Activated T-cell treated with anti-CD3 and anti-CD28 coated beads, Interleukin-2, amount 50 U/mL, for 24 hours (primary cell): ENCODE results near the gene EVA1A.

Experiments used
- DNase-seq: peaks from one replicate; pipeline ENCODE4 v3.0.0-alpha.2; 2020
- H3K27ac Mint-ChIP-seq: 2 replicates; pipeline ENCODE4 v1.8.0; 2020; ENCODE audit warnings: mild to moderate bottlenecking, mixed read lengths
- H3K27me3 Mint-ChIP-seq: 2 replicates; pipeline ENCODE4 v1.8.0; 2020; ENCODE audit warnings: mixed read lengths
- H3K36me3 Mint-ChIP-seq: 2 replicates; pipeline ENCODE4 v1.8.0; 2020; ENCODE audit warnings: low read depth, mixed read lengths
- H3K4me1 Mint-ChIP-seq: 2 replicates; pipeline ENCODE4 v1.8.0; 2020; ENCODE audit warnings: low read depth, mixed read lengths
- H3K4me3 Mint-ChIP-seq: 2 replicates; pipeline ENCODE4 v1.8.0; 2020; ENCODE audit warnings: mild to moderate bottlenecking, moderate library complexity, mixed read lengths
- H3K9me3 Mint-ChIP-seq: 2 replicates; pipeline ENCODE4 v1.8.0; 2020; ENCODE audit warnings: mixed read lengths

EVA1A gene

GRCh38 chr2:75459565-75460310, 101.0 kb downstream of the EVA1A start:
- no peaks in the 10 kb centered on the region for H3K4me1 Mint-ChIP-seq
- no peak for DNase-seq
- no peak overlapping the region for H3K4me3 Mint-ChIP-seq
- no peak overlapping the region for H3K27ac Mint-ChIP-seq
- peaks cover 25% of the 10 kb centered on the region for H3K27me3 Mint-ChIP-seq
- H3K36me3 Mint-ChIP-seq: no peaks in the 10 kb centered on the region
- H3K9me3 Mint-ChIP-seq: no peaks in the 10 kb centered on the region

- Mint-ChIP-seq H3K36me3 (no peaks in the 10 kb centered on the region), H3K4me3 (no peak overlapping the region), H3K27me3 (peaks cover 14% of the 10 kb centered on the region), H3K4me1 (no peaks in the 10 kb centered on the region), H3K27ac (no peak overlapping the region), H3K9me3 (no peaks in the 10 kb centered on the region)
- no peak for DNase-seq
These were observed 102.5 kb downstream of the EVA1A start for GRCh38 chr2:75458201-75458600.

- H3K27ac Mint-ChIP-seq: no peak overlapping the region
- no peaks in the 10 kb centered on the region for H3K9me3 Mint-ChIP-seq
- H3K4me3 Mint-ChIP-seq: no peak overlapping the region
- H3K4me1 Mint-ChIP-seq: no peaks in the 10 kb centered on the region
- DNase-seq: no peak
- H3K27me3 Mint-ChIP-seq: peaks cover 13% of the 10 kb centered on the region
- H3K36me3 Mint-ChIP-seq: no peaks in the 10 kb centered on the region
These were observed 103.9 kb downstream of the EVA1A start for GRCh38 chr2:75456825-75457224.

DNA sequence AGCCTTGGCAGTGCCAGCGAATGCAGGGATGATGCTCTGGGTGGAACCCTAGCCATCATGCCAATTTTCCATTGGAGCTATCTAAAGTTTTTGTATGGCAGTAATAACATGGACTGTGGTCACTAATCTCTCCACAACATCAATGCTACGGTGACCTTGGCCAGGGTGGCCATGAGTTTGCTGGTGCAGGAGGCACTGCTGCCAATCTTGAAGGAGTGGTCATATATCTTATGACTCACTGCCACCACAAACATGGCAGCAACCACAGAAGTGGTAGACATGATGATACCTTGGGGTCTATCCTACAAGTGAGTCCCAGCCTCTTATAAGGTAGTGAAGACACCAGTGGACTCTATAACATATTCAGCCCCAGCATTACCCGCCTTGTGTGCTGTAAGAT, 104.6 kb downstream of the EVA1A start:
- Mint-ChIP-seq H3K9me3 (no peaks in the 10 kb centered on the region), H3K36me3 (no peaks in the 10 kb centered on the region), H3K4me1 (no peaks in the 10 kb centered on the region), H3K4me3 (no peak overlapping the region), H3K27me3 (peaks cover 8% of the 10 kb centered on the region), H3K27ac (no peak overlapping the region)
- DNase-seq: no peak

- Mint-ChIP-seq H3K36me3 (no peaks in the 10 kb centered on the region), H3K4me3 (no peak overlapping the region), H3K27me3 (peaks cover 4% of the 10 kb centered on the region), H3K27ac (no peak overlapping the region), H3K4me1 (no peaks in the 10 kb centered on the region), H3K9me3 (peaks cover 2% of the 10 kb centered on the region)
- no peak for DNase-seq
These were observed 106.5 kb downstream of the EVA1A start for GRCh38 chr2:75454241-75454620.

DNA sequence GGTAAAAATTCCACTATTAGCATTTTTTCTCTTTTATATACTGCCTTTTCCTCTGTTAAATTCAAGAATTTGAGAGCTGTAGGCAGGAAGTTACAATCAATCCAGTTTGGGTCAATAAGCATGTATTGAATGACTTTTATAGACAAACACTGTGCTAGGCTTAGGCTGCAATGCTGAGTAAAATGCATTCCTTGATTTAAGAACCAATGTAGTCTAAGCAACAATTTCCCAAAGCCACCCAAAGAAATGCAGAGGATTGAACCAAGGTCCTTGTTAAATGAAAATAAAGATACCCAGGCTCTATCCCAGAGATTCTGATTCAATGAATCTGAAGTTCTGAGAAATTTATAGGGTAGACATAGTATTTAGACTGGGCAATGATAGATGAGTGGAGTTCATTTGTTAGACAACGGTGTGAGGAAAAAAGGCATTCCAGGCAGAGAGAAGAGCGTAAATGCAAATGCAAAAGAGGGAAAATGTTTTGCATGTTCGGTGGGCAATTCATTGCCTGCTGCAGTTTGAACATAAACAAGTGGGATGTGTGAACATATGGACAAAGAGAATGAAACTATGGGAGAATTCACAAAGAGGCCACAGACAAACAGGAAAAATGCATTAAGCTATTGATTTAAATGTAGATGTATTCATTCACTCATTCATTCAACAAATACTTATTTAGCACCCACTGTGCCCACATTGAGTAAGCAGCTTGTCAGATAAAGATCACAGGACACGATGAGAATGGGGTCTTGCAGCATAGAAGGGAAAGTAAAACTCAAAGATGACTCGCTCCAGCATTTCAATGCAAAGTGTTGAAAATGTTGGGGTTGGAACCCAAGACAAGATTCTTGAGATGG, 107.1 kb downstream of the EVA1A start:
- H3K27ac Mint-ChIP-seq: no peak overlapping the region
- H3K4me3 Mint-ChIP-seq: no peak overlapping the region
- H3K36me3 Mint-ChIP-seq: no peaks in the 10 kb centered on the region
- peaks cover 6% of the 10 kb centered on the region for H3K9me3 Mint-ChIP-seq
- no peaks in the 10 kb centered on the region for H3K4me1 Mint-ChIP-seq
- no peak for DNase-seq
- H3K27me3 Mint-ChIP-seq: peaks cover 4% of the 10 kb centered on the region

GRCh38 chr2:75450068-75450467, 110.7 kb downstream of the EVA1A start:
- H3K36me3 Mint-ChIP-seq: no peaks in the 10 kb centered on the region
- H3K4me1 Mint-ChIP-seq: no peaks in the 10 kb centered on the region
- DNase-seq: no peak
- H3K9me3 Mint-ChIP-seq: peaks cover 11% of the 10 kb centered on the region
- H3K4me3 Mint-ChIP-seq: no peak overlapping the region
- no peaks in the 10 kb centered on the region for H3K27me3 Mint-ChIP-seq
- no peak overlapping the region for H3K27ac Mint-ChIP-seq

GRCh38 chr2:75447176-75447575, 113.6 kb downstream of the EVA1A start:
- Mint-ChIP-seq H3K27me3 (no peaks in the 10 kb centered on the region), H3K27ac (no peak overlapping the region), H3K4me1 (no peaks in the 10 kb centered on the region), H3K36me3 (no peaks in the 10 kb centered on the region), H3K4me3 (no peak overlapping the region), H3K9me3 (peaks cover 11% of the 10 kb centered on the region)
- DNase-seq: no peak
